ENCODE data around the gene ZNF407.

- TF ChIP-seq CTCF (IDR thresholded peaks at IDR 0.05; ENCODE audit: insufficient read depth, low read length) (no peak), POLR2AphosphoS5 (IDR thresholded peaks at IDR 0.05; ENCODE audit: low read depth) (no peak), SPI1 (IDR thresholded peaks at IDR 0.05; ENCODE audit: borderline replicate concordance, low read depth) (no peak)
- TF ChIP-seq, protein P1, sequence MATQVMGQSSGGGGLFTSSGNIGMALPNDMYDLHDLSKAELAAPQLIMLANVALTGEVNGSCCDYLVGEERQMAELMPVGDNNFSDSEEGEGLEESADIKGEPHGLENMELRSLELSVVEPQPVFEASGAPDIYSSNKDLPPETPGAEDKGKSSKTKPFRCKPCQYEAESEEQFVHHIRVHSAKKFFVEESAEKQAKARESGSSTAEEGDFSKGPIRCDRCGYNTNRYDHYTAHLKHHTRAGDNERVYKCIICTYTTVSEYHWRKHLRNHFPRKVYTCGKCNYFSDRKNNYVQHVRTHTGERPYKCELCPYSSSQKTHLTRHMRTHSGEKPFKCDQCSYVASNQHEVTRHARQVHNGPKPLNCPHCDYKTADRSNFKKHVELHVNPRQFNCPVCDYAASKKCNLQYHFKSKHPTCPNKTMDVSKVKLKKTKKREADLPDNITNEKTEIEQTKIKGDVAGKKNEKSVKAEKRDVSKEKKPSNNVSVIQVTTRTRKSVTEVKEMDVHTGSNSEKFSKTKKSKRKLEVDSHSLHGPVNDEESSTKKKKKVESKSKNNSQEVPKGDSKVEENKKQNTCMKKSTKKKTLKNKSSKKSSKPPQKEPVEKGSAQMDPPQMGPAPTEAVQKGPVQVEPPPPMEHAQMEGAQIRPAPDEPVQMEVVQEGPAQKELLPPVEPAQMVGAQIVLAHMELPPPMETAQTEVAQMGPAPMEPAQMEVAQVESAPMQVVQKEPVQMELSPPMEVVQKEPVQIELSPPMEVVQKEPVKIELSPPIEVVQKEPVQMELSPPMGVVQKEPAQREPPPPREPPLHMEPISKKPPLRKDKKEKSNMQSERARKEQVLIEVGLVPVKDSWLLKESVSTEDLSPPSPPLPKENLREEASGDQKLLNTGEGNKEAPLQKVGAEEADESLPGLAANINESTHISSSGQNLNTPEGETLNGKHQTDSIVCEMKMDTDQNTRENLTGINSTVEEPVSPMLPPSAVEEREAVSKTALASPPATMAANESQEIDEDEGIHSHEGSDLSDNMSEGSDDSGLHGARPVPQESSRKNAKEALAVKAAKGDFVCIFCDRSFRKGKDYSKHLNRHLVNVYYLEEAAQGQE (IDR thresholded peaks at IDR 0.05; ENCODE audit: insufficient replicate concordance, low read depth): no peak
These were observed 350.2 kb downstream of the ZNF407 start for GRCh38 chr18:74947875-74948274.
